GM21528 (cell line): Measurements from ENCODE around the gene RAMP1.

Experiments used
- ATAC-seq: cut with Tn5 transposase; IDR thresholded peaks from one replicate; pipeline ENCODE4 v1.9.1; 2021; ENCODE audit warnings: mild to moderate bottlenecking, moderate library complexity; ENCODE audit not compliant: unreplicated experiment, low FRiP score

RAMP1 gene

GRCh38 chr2:237876061-237876526 lies 16.7 kb downstream of the RAMP1 start:
- ATAC-seq = no peak

- ATAC-seq = no peak
Measured at GRCh38 chr2:237876532-237876931, 17.1 kb downstream of the RAMP1 start.

GRCh38 chr2:237876951-237877491 lies 17.6 kb downstream of the RAMP1 start:
- ATAC-seq = no peak

- ATAC-seq = no peak
Measured at GRCh38 chr2:237877576-237878307, 18.3 kb downstream of the RAMP1 start.

GRCh38 chr2:237878321-237879057 lies 19.1 kb downstream of the RAMP1 start:
- ATAC-seq = no peak

GRCh38 chr2:237879058-237879430 lies 19.6 kb downstream of the RAMP1 start:
- ATAC-seq = no peak

- ATAC-seq = no peak
Measured at GRCh38 chr2:237879991-237880560, 20.7 kb downstream of the RAMP1 start.

GRCh38 chr2:237882510-237883481 lies 23.4 kb downstream of the RAMP1 start:
- ATAC-seq = no peak

GRCh38 chr2:237883951-237884446 lies 24.6 kb downstream of the RAMP1 start:
- ATAC-seq = no peak

GRCh38 chr2:237884681-237885080 lies 25.3 kb downstream of the RAMP1 start:
- no peak for ATAC-seq

- ATAC-seq = no peak
Measured at GRCh38 chr2:237885111-237885930, 25.9 kb downstream of the RAMP1 start.

GRCh38 chr2:237885931-237886684 lies 26.7 kb downstream of the RAMP1 start:
- ATAC-seq = no peak

- ATAC-seq = no peak
Measured at GRCh38 chr2:237886685-237887481, 27.5 kb downstream of the RAMP1 start.

- ATAC-seq = no peak
Measured at GRCh38 chr2:237888389-237888788, 29.0 kb downstream of the RAMP1 start.

- ATAC-seq = no peak
Measured at GRCh38 chr2:237889016-237889415, 29.6 kb downstream of the RAMP1 start.

- ATAC-seq = no peak
Measured at GRCh38 chr2:237889811-237890210, 30.4 kb downstream of the RAMP1 start.

GRCh38 chr2:237892478-237892877 lies 33.1 kb downstream of the RAMP1 start:
- ATAC-seq = no peak
